GM19099 (cell line): ENCODE measurements around the gene GUCY2D.
A peak's percentile ranks its signal among the peaks of the same experiment; 100 is the strongest.

ENCODE experiments used
- POLR2A ChIP-seq: IDR thresholded peaks from 3 replicates; pipeline ENCODE4 v1.6.1; 2011; ENCODE audit warnings: low read depth; ENCODE audit not compliant: insufficient read length; ENCODE audit errors: extremely low read depth

Gene GUCY2D

DNA sequence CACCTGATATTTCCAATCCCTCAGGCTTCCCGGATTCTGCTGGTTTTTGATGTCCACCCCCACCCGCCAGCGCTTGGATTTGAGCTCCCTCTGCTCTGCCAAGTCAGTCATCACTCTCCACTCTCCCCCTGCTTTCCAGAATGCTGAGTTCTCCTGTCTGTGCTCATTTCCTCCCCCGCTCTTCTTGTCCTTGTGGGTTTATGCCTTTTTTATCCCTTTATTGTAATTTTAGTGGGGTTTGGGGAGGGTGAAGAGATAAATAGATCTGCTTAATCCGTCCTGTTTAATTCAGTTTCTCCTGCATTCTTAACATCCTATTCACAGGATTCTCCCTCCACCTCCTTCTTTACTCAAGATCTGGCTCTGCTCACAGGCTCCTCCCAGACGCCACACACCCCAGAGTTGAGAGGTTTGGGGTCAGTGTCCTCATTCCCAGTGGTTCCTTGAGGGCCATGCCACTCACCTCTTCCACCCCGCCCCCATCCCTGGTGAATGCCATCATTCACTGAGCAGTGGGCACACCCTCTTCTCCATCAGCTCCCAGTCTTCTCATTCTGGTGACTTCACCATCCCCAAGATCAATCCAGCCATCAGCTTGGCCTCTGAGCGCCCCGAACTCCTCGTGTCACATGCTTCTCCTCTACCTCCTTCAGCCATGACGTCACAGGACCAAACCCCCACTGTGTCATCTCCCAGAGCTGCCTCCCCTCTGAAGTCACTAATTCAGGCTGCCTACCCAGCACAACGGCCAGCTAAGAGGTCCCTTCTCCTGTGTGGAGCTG, 15.1 kb upstream of the GUCY2D start:
- no peak for TF ChIP-seq POLR2A

DNA sequence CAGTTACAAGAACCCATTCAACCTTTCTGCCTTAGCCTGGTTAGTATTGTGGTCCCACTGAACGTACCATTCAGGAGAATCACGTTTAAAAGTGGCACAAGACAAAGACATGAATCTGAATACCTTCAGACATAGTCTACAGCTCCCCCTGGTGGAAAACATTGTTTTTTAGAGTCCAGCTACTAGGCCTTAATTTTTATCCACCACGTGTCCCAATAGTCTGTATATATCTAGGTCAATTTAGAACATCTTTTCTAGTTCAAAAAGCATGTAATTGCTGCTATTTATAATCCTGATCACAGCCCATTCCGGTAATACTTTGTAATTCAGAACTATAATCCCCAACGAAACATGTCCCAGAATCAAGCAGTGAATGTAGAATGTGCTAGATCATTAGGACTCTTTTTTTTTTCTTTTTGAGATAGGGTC, 13.7 kb upstream of the GUCY2D start:
- TF ChIP-seq POLR2A = no peak

DNA sequence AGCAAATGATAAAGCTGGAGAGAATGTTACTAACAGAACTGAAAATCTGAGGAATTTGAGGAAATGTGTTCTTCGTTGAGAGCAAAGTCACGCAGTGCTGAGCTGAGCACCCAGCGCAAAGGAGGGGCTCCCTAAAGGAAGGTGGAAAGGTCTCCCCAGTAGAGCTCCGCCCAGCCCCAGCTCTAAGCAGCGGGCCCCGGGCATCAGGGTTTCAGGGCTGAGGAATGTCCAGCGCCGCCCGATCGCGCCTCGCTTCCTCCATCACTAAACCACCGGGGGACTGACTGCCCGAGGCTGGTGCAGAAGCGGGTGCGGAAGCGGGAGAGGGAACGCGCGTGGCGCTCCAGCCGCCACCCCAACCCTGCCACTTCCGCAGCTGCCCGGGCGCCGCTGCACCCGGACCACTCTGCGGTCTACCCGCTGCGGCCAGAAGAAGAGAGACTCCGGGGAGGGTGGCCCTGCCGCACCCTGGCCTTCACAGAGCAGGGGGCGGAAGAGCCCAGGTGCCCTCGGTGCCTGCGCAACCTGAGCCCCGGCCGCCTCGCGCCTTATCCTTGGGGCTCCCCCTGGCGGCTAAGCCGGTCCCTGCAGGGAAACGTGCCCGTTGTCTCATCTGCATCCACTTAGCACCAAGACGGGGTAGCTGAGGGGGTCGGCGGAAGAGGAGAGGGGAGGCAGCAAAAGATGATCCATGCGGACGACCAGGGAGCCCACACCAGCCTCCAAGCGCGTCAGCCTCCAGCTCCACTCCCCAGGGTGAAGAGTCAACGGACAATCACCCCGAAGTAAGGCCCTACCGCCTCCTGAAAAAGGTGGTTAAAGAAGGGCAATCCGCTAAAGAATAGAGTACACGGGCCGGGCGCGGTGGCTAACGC, 12.4 kb upstream of the GUCY2D start:
- peak; percentile 38 for TF ChIP-seq POLR2A

DNA sequence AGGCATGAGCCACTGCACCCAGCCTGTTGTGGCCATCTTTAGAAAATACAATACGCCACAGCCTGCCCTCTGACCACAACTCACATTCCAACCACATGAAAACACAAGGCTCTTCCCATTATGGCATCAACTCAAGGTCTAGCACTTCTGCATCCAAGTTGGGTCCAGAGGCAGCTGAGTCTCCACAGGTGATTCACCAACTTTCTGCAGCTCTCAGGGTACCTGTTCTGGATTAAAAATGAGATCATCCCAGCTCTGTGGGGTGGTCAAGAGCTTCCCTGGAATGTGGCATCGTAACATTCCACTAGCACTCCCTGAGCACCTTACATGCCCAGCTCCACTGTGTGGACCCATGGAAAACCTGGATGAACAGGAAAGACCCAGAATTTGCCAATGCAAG, 9.9 kb upstream of the GUCY2D start:
- no peak for TF ChIP-seq POLR2A

DNA sequence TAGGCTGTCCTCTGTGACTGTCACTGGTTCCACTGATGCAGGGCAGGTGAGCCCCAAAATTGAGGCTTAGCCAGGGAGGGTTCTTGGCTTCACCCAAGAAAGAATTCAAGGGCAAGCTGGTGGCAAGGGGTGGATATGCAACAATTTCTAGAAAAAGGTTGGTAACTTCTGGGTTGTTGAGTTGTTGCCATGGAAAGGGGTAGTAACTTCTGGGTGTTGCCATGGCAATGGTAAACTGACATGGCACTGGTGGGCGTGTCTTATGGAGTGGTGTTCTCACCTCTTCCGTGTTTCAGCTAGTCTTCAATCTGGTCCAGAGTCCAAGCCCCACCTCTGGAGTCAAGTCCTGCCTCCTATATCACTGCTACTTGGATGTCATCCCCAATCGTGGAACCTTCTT, 9.5 kb upstream of the GUCY2D start:
- no peak for TF ChIP-seq POLR2A

DNA sequence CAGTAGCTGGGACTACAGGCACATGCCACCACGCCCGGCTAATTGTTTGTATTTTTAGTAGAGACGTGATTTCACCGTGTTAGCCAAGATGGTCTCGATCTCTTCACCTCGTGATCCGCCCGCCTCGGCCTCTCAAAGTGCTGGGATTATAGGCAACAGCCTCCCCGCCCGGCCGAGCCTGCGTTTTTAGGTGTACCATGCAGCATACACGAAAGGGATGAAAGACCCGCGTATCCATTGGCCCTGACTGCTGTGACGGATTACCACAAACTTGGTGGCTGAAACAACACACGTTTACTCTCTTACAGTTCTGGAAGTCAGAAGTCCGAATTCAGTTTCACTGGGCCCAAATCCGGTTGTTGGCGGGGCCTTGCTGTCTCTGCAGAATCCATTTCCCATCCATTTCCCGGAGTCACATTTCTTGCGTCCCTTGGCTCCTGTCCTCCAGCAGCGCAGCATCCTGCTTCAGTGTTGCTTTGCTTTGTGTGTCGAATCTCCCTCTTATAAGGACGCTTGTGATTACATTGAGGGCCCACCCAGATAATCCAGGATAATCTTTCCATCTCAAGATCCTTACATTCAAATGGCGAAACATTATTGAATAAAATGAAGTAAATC, 8.3 kb upstream of the GUCY2D start:
- TF ChIP-seq POLR2A = no peak

DNA sequence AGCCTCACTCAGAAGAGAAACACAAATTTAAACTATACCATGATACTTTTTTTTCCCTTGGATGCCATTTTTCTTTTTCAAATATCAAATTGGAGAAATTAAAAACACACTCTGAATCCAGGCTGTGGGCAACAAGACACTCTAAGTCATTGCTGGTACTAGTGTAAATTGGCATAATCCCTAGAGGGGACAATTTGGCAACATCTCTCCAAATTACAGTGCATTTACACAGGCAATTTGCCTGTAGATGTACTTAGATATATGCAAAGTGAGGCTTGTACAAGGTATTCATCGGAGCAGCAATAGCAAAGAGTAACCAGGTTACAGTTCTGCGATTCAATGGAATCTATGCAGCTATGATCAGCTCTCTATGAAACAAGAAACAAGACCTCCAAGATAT, 6.7 kb upstream of the GUCY2D start:
- no peak for TF ChIP-seq POLR2A

DNA sequence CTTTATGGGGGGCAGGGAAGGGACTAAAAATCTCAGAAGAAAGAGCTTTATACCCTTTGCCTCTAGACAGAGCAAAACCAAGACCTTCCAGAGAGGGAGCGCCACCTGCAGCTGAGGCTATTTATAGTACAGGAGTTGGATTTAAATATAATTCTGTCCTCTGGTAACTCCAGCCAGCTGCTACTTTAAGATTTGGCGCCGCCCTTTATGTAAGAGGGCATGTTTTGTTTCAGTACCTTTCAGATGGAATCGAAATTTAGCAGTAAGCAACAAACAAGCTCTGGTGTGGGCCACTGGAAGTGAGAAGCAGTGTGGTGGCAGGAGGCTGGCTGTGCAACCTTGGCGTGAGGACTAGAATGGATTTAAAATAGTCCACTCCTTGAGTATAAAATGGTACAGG, 5.2 kb upstream of the GUCY2D start:
- TF ChIP-seq POLR2A = no peak

DNA sequence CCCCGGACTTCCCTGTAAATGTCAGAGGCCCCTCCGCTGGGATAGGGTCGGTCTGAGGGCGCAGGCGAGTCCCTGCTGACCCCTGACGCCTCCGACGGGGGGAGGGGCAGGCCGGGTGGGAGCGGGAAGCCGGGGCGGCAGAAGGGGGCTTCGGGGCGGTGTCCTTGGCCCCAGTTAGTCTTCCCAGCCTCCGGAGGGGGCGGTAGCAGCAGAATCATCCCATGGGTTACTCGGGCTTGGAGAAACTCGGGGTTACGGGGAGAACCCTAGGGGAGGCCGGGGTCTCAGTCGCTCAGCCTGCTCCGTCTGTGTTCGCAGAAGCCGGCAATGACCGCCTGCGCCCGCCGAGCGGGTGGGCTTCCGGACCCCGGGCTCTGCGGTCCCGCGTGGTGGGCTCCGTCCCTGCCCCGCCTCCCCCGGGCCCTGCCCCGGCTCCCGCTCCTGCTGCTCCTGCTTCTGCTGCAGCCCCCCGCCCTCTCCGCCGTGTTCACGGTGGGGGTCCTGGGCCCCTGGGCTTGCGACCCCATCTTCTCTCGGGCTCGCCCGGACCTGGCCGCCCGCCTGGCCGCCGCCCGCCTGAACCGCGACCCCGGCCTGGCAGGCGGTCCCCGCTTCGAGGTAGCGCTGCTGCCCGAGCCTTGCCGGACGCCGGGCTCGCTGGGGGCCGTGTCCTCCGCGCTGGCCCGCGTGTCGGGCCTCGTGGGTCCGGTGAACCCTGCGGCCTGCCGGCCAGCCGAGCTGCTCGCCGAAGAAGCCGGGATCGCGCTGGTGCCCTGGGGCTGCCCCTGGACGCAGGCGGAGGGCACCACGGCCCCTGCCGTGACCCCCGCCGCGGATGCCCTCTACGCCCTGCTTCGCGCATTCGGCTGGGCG, 542 bp downstream of the GUCY2D start:
- TF ChIP-seq POLR2A = no peak

DNA sequence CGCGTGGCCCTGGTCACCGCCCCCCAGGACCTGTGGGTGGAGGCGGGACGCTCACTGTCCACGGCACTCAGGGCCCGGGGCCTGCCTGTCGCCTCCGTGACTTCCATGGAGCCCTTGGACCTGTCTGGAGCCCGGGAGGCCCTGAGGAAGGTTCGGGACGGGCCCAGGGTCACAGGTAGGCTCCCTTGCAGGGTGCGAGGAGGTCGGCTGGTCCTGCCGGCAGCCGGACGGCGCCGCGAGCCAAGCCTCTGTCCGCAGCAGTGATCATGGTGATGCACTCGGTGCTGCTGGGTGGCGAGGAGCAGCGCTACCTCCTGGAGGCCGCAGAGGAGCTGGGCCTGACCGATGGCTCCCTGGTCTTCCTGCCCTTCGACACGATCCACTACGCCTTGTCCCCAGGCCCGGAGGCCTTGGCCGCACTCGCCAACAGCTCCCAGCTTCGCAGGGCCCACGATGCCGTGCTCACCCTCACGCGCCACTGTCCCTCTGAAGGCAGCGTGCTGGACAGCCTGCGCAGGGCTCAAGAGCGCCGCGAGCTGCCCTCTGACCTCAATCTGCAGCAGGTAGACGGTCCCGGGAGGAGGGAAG, 1.3 kb downstream of the GUCY2D start:
- TF ChIP-seq POLR2A = no peak

DNA sequence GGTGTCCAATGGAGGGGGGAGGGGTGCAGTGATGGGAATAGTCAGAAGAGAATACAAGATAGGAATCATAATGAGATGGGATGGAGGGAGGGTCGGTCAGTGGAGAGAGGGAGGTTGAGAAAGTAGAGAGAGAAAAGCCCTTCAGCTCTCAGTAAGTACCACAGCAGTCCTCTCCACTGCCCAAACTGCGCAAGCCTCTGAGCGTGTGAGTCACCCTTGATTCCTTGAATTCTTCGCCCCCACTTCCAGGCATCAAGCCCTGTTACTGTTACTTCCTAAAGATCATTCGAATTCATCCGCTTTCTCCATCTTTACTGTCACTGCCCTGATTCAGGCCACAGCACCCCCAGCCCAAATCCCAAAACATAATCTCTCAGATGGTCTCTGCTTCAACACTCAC, 2.5 kb downstream of the GUCY2D start:
- no peak for TF ChIP-seq POLR2A

DNA sequence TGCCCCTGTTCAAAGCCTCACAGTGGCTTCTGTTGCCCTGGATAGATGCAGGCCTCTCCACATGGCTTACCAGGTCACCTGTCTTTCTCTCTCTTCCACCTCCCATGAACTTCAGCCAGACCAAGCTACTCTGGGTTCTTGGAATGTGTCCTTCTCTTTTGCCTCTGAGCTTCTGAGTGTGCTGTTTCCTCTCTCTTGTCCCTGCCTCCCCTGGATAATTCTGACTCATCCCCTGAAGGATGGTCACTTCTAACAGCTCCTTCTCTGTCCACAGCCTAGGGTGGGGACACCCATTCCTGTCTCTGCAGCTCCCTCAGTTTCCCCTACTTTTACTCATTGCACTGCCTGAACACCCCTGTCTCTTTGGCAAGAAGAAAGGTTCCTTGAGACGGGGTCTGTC, 2.9 kb downstream of the GUCY2D start:
- TF ChIP-seq POLR2A = no peak

DNA sequence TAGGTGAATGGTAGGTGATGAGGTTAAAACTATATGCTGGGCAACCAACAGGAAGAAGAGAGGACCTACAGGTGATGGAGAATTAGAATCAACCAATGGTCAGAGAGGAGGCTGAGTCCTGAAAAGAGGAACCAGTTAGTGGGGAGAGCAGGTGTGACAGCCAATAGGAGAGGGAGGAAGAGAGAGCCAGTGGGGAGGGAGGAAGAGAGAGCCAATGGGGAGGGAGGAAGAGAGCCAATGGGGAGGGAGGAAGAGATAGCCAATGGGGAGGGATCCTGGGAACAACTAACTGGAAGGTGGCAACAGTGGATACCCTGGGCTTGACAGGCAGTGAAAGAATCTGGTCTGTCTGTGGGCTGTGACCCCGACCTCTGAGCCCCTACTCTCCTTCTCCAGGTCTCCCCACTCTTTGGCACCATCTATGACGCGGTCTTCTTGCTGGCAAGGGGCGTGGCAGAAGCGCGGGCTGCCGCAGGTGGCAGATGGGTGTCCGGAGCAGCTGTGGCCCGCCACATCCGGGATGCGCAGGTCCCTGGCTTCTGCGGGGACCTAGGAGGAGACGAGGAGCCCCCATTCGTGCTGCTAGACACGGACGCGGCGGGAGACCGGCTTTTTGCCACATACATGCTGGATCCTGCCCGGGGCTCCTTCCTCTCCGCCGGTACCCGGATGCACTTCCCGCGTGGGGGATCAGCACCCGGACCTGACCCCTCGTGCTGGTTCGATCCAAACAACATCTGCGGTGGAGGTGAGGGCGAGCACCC, 3.7 kb downstream of the GUCY2D start:
- TF ChIP-seq POLR2A = no peak
